ENCODE results near the gene PCBD2. TPM values are rescaled to one million over a fixed set of nuclear protein-coding genes. Genes with fewer than 3 reads are reported as not detected.

The PCBD2 gene
- total and polyA plus RNA-seq, 9 donors, result 4.5 to 13.1 (median 8.8) TPM

DNA sequence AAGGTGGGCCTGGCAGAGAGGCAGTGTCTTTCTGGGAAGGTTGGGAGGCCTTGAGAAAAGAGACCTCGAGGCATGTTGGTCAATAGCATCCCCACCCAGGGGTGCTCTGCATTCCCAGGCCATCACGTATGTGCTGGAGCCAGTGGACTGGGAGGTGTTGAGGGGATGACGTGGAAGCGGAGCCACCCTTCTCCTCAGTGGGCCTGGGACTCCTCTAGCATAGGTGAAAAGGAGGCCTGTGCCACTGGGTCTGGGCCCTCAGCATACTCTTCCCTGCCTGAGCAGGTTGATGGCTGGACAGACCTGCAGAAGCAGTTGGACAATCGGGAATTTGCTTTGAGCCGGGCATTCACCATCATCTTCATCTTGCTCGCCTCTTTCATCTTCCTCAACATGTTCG lies 103.6 kb downstream of the PCBD2 start:
- Histone ChIP-seq H3K27me3 (no peaks in the 10 kb centered on the region), H3K36me3 (no peaks in the 10 kb centered on the region), H3K27ac (no peak overlapping the region), H3K9me3 (no peaks in the 10 kb centered on the region), H3K4me3 (no peak overlapping the region), H3K4me1 (ENCODE audit: insufficient read depth) (no peaks in the 10 kb centered on the region)
- DNase-seq, result no peak
- TF ChIP-seq POLR2A (IDR thresholded peaks at IDR 0.05) (no peak), EP300 (IDR thresholded peaks at IDR 0.05) (no peak)
- TF ChIP-seq, protein P1, sequence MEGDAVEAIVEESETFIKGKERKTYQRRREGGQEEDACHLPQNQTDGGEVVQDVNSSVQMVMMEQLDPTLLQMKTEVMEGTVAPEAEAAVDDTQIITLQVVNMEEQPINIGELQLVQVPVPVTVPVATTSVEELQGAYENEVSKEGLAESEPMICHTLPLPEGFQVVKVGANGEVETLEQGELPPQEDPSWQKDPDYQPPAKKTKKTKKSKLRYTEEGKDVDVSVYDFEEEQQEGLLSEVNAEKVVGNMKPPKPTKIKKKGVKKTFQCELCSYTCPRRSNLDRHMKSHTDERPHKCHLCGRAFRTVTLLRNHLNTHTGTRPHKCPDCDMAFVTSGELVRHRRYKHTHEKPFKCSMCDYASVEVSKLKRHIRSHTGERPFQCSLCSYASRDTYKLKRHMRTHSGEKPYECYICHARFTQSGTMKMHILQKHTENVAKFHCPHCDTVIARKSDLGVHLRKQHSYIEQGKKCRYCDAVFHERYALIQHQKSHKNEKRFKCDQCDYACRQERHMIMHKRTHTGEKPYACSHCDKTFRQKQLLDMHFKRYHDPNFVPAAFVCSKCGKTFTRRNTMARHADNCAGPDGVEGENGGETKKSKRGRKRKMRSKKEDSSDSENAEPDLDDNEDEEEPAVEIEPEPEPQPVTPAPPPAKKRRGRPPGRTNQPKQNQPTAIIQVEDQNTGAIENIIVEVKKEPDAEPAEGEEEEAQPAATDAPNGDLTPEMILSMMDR (IDR thresholded peaks at IDR 0.05), result no peak
- intact Hi-C loops (cut with DNase I), result no loop called here
- 94 to 97% (median 95%) methylated on average over 8 of the region's 8 CpGs for WGBS, 3 donors

DNA sequence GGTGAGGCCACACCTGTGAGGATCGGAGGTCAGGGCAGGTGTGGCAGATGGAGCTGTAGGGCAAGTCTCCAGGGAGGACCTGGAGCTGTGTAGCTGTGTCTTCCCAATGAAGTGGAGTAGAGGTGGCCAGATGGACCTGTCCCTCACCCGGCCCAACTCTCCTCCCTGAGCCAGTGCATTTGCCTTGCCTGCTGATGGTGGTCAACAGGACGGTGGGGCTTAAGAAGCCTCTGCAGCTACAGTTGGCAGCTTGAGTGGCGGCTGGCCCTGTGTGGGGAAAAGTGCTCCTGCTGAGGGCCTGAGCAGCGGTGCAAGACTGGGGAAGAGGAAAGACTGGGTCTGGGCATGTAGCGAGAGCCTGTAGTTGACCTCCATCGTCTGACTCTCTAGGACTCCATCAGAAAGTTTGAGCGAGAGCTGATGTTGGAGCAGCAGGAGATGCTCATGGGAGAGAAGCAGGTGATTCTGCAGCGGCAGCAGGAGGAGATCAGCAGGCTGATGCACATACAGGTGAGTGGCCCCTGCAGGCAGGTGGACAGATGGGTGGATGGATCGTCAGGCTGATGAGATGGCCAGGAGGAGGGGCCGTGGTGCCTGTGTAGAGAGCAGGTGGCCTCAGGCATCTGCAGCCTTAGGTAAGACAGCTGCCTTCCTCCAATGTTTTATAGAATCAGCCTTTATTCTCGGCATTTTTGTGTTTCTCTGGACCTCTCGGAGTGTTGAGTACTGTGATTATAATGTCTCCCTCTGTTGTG lies 104.2 kb downstream of the PCBD2 start:
- 84 to 90% (median 87%) methylated on average over 12 to 13 of the region's 13 CpGs for WGBS, 3 donors
- no peak for DNase-seq
- no peak overlapping the region for H3K27ac ChIP-seq
- TF ChIP-seq EP300 (IDR thresholded peaks at IDR 0.05) (no peak), POLR2A (IDR thresholded peaks at IDR 0.05) (no peak)
- TF ChIP-seq, protein P1 (IDR thresholded peaks at IDR 0.05), result no peak
- no peaks in the 10 kb centered on the region for H3K9me3 ChIP-seq
- H3K4me3 ChIP-seq, result no peak overlapping the region
- H3K4me1 ChIP-seq (ENCODE audit: insufficient read depth), result no peaks in the 10 kb centered on the region
- intact Hi-C loops (cut with DNase I), result no loop called here
- no peaks in the 10 kb centered on the region for H3K36me3 ChIP-seq
- no peaks in the 10 kb centered on the region for H3K27me3 ChIP-seq

DNA sequence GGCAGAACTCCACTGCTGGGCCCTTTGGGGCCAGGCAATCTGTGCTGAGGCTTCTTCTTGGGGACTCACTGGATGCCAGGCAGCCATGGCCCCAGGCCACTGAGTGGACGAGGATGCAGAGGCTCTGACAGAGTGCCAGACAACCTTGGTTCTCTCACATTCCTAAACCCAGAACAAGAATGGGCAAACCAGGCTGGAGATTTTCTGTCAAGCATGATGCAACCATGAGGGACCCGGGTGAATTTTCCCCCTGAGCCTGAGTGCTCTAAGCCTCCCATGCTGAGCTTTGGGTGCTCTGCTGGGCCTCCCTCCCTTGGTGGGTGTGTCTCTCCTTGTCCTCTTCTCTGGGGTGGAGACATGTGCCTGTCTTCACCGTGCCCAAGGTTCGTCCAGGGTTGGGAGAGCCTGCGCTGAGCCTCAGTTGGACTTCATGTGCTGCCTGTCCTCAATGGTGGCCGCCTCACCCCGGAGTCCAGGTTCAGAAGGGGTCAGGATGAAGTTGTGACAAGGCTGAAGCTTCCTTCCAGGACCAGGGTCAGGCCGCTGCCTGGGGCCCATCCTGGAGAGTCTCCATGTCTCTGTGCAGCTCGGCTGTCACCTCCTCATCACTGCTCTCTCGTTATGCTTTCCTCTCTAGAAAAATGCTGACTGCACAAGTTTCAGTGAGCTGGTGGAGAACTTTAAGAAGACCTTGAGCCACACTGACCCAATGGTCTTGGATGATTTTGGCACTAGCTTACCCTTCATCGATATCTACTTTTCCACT lies 105.0 kb downstream of the PCBD2 start:
- Histone ChIP-seq H3K9me3 (no peaks in the 10 kb centered on the region), H3K27me3 (no peaks in the 10 kb centered on the region), H3K36me3 (no peaks in the 10 kb centered on the region), H3K27ac (no peak overlapping the region), H3K4me1 (ENCODE audit: insufficient read depth) (no peaks in the 10 kb centered on the region), H3K4me3 (no peak overlapping the region)
- intact Hi-C loops (cut with DNase I), result no loop called here
- no peak for TF ChIP-seq EP300 (IDR thresholded peaks at IDR 0.05)
- TF ChIP-seq, protein P1 (IDR thresholded peaks at IDR 0.05), result no peak
- no peak for TF ChIP-seq POLR2A (IDR thresholded peaks at IDR 0.05)
- WGBS, 3 donors, result 91 to 95% (median 94%) methylated on average over 10 to 11 of the region's 11 CpGs
- DNase-seq, result no peak

DNA sequence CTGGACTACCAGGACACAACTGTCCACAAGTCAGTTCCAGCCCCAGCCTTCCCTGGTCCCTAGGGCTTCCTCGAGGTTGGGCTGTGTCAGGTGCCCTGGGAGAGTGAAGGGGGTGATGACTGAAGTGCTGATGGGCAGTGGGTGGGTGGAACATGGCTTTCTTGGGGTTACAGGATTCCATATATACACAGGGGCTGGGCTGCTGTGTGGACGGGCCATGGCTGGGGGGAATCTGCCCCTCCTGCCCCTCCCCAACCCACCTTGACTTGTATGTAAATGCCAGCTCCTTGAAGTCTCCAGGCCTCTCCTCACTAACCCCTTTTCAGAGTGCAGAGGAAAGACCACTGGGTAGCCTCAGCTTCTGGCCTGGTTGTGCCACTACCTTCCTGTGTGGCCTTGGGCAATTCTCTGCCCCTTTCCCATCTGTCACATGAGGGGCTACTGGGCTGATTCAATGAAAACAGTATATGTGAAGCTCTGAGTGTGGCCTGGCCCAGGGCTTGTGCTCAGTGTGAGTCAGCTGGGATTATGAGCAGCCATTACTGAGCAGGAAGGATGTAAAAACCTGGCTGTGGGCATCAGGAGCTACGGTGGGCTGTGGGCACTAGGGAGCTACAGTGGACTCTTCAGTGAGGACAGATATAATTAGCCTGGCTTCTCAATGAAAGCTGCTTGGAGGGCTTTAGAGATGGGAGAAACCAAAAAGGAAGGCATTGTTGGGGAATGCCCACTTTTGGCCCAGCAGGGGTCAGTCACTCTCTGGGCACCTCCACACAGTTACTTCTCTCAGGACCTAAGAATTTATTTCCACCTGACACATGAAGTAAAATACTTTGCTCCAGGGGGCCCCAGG lies 105.8 kb downstream of the PCBD2 start:
- H3K4me3 ChIP-seq, result no peak overlapping the region
- 83 to 93% (median 89%) methylated on average over 3 of the region's 3 CpGs for WGBS, 3 donors
- no peaks in the 10 kb centered on the region for H3K36me3 ChIP-seq
- no peak for DNase-seq
- intact Hi-C loops (cut with DNase I), result no loop called here
- no peaks in the 10 kb centered on the region for H3K9me3 ChIP-seq
- no peak for TF ChIP-seq POLR2A (IDR thresholded peaks at IDR 0.05)
- no peak for TF ChIP-seq EP300 (IDR thresholded peaks at IDR 0.05)
- H3K27ac ChIP-seq, result no peak overlapping the region
- H3K27me3 ChIP-seq, result no peaks in the 10 kb centered on the region
- no peaks in the 10 kb centered on the region for H3K4me1 ChIP-seq (ENCODE audit: insufficient read depth)

Data from ovary (tissue), 9 donors.